GM10266 (cell line): ENCODE results near the gene KLLN.

Source experiments
- DNase-seq: peaks from one replicate; pipeline ENCODE4 v3.0.0; 2012; ENCODE audit errors: extremely low spot score
- TF ChIP-seq, protein P1 (sequence below): IDR thresholded peaks from 2 replicates; pipeline ENCODE4 v1.5.1; 2012; ENCODE audit warnings: mild to moderate bottlenecking, low read depth; ENCODE audit not compliant: control insufficient read depth, insufficient read depth; ENCODE audit errors: missing control alignments

KLLN gene

DNA sequence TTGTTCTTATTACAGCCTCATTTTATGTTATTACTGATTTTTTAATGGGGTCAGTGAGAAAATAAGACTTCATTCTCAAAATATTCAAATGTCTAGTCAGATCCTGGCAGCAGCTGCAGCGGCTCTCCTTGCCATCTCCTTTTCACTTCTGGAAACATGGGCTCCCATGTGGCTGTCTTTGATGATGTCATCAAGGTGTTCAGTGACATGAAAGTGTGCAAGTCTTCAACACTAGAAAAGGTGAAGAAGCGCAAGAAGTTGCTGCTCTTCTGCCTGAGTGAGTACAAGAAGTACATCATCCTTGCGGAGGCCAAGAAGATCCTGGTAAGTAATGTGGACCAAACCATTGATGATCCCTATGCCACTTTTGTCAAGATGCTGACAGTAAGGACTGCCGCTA is 19.6 kb downstream of the KLLN start:
- DNase-seq, result no peak
- TF ChIP-seq, protein P1, sequence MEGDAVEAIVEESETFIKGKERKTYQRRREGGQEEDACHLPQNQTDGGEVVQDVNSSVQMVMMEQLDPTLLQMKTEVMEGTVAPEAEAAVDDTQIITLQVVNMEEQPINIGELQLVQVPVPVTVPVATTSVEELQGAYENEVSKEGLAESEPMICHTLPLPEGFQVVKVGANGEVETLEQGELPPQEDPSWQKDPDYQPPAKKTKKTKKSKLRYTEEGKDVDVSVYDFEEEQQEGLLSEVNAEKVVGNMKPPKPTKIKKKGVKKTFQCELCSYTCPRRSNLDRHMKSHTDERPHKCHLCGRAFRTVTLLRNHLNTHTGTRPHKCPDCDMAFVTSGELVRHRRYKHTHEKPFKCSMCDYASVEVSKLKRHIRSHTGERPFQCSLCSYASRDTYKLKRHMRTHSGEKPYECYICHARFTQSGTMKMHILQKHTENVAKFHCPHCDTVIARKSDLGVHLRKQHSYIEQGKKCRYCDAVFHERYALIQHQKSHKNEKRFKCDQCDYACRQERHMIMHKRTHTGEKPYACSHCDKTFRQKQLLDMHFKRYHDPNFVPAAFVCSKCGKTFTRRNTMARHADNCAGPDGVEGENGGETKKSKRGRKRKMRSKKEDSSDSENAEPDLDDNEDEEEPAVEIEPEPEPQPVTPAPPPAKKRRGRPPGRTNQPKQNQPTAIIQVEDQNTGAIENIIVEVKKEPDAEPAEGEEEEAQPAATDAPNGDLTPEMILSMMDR, result no peak

- TF ChIP-seq, protein P1, result no peak
- no peak for DNase-seq
These were observed 20.4 kb downstream of the KLLN start for GRCh38 chr10:87842776-87843497.

- DNase-seq, result no peak
These were observed 21.1 kb downstream of the KLLN start for GRCh38 chr10:87842220-87842641.

GRCh38 chr10:87841186-87841585 is 22.1 kb downstream of the KLLN start:
- DNase-seq, result no peak
- TF ChIP-seq, protein P1, result no peak

More at GRCh38 chr10:87842220-87842641, 21.1 kb downstream of the KLLN start:
- TF ChIP-seq, protein P1, result no peak

DNA sequence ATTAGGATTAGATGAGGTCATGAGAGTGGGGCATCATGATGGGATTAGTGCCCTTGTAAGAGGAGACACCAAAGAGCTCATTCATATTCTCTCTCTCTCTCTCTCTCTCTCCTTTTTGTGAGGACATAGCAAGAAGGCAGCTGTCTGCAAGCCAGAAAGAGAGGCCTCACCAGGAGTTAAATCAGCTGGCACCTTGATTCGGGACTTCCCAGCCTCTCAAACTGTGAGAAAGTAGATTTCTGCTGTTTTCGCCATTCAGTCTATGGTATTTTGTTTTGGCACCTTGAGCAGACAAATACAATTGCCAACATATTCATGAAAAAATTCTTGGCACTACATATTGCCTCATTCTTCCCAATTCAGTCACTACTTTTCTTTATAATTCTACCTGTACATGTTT is 24.7 kb downstream of the KLLN start:
- DNase-seq, result no peak
- TF ChIP-seq, protein P1, result no peak

DNA sequence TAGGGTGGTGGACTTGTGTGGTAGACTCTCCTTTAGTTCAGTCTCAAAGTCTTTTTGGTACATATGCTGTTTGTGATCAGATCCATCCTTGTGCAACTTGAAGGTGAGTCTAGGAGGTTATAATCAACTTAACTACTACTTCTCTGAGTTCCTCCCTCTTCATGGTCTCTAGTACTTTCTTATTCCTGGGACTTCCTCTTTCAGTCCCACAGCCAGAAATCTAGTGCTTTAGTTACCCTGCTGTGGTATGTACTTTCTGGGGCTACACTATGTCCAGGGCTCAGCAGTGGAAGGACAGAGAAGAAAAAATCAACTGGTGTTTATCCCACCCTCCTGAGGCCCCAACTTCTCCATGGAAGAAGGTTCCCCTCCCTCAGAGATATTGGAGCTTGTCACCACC is 25.9 kb downstream of the KLLN start:
- DNase-seq, result no peak
- TF ChIP-seq, protein P1, result no peak

- DNase-seq, result no peak
- TF ChIP-seq, protein P1, result no peak
These were observed 27.2 kb downstream of the KLLN start for GRCh38 chr10:87836098-87836497.
